WERI-Rb-1 (cell line): ENCODE results near the gene PSTPIP1.

Source experiments
- DNase-seq: peaks from one replicate; pipeline ENCODE4 v3.0.0-alpha.2; 2020
- H3K27ac ChIP-seq: fragments of 250-450 bp; sonication (Bioruptor Pico); 2 replicates; pipeline ENCODE4 v1.5.1; 2020; ENCODE audit warnings: mild to moderate bottlenecking, moderate library complexity
- H3K27me3 ChIP-seq: fragments of 250-450 bp; sonication (Bioruptor Pico); 2 replicates; pipeline ENCODE4 v1.5.1; 2021; ENCODE audit warnings: mild to moderate bottlenecking, low read depth, moderate library complexity; ENCODE audit not compliant: insufficient read depth, severe bottlenecking
- H3K36me3 ChIP-seq: fragments of 250-450 bp; sonication (Bioruptor Pico); 2 replicates; pipeline ENCODE4 v1.5.1; 2020; ENCODE audit warnings: mild to moderate bottlenecking, moderate library complexity
- H3K4me3 ChIP-seq: 2 replicates; pipeline ENCODE4 v1.5.1; 2011; ENCODE audit warnings: low read depth, mild to moderate bottlenecking, control low read depth, low read length
- H3K9me3 ChIP-seq: fragments of 250-450 bp; sonication (Bioruptor Pico); 2 replicates; pipeline ENCODE4 v1.5.1; 2021; ENCODE audit warnings: mild to moderate bottlenecking, moderate library complexity; ENCODE audit not compliant: severe bottlenecking
- TF ChIP-seq, protein P1 (sequence below): IDR thresholded peaks from 2 replicates; pipeline ENCODE4 v1.5.1; 2011; ENCODE audit warnings: low read depth, mild to moderate bottlenecking, control low read depth, inconsistent platforms, low read length

The PSTPIP1 gene

DNA sequence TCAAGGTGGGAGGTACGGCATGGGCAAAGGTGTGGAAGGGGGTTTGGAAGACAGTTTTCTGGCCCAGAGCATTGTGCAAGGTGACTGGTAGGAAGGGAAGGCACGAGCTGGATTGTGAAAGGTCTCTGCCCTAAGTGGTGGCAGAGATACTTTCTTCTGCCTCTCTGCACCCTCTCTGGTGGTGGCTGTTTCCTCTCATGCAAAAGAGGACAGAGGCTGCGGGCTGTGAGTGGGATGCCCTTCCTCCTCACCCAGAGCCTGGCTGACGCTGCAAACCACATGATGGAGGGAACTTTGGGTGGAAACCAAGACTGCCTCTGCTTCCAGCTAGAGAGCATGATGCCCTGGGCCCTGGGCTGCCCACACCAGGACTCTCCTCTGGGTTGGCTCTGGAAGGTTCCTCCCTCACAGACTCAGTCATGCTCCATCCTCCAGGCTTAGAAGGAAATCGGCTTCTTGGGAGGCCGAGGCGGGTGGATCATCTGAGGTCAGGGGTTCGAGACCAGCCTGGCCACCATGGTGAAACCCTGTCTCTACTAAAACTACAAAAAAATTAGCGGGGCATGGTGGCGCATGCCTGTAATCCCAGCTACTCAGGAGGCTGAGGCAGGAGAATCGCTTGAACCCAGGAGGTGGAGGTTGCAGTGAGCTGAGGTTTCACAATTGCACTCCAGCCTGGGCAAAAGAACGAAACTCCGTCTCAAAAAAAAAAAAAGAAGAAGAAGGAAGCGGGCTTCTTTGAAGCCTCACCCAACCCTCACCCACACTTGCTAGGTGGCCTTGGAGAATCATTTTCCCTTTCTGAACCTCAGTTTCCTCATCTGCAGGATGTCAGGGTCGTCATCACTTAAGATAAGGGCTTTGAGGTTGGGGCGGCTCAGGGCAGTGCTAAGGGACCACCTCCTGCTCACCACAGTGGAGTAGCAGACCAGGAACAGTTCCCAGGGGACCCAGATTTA, 8.3 kb downstream of the PSTPIP1 start:
- H3K9me3 ChIP-seq, result no peaks in the 10 kb centered on the region
- H3K36me3 ChIP-seq, result no peaks in the 10 kb centered on the region
- no peak for DNase-seq
- TF ChIP-seq, protein P1, sequence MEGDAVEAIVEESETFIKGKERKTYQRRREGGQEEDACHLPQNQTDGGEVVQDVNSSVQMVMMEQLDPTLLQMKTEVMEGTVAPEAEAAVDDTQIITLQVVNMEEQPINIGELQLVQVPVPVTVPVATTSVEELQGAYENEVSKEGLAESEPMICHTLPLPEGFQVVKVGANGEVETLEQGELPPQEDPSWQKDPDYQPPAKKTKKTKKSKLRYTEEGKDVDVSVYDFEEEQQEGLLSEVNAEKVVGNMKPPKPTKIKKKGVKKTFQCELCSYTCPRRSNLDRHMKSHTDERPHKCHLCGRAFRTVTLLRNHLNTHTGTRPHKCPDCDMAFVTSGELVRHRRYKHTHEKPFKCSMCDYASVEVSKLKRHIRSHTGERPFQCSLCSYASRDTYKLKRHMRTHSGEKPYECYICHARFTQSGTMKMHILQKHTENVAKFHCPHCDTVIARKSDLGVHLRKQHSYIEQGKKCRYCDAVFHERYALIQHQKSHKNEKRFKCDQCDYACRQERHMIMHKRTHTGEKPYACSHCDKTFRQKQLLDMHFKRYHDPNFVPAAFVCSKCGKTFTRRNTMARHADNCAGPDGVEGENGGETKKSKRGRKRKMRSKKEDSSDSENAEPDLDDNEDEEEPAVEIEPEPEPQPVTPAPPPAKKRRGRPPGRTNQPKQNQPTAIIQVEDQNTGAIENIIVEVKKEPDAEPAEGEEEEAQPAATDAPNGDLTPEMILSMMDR, result no peak
- H3K27me3 ChIP-seq, result no peaks in the 10 kb centered on the region
- no peak overlapping the region for H3K4me3 ChIP-seq
- no peak overlapping the region for H3K27ac ChIP-seq

DNA sequence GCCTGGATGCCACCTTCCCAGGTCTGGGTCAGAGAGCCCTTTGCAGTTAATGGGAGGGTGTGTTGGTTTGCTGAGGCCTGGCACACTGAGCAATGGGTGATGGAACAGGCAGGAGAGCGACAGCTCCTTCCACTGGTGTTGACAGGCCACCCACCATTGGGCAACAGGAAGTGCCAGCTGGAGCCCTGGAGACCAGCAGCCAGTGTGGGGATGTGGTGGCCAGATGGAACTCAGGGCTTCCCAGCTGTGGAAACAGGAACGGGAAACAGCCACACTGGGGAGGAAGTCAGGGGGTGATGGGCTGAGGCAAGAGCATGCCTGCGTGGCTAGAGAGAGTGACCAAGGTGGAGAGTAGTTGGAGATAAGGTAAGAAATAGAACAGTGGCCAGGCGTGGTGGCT, 9.3 kb downstream of the PSTPIP1 start:
- TF ChIP-seq, protein P1, result no peak
- H3K27ac ChIP-seq, result no peak overlapping the region
- H3K36me3 ChIP-seq, result no peaks in the 10 kb centered on the region
- no peak for DNase-seq
- H3K9me3 ChIP-seq, result no peaks in the 10 kb centered on the region
- no peak overlapping the region for H3K4me3 ChIP-seq
- no peaks in the 10 kb centered on the region for H3K27me3 ChIP-seq

GRCh38 chr15:77009176-77009575, 14.2 kb downstream of the PSTPIP1 start:
- Histone ChIP-seq H3K36me3 (no peaks in the 10 kb centered on the region), H3K9me3 (no peaks in the 10 kb centered on the region), H3K27me3 (no peaks in the 10 kb centered on the region), H3K4me3 (no peak overlapping the region), H3K27ac (no peak overlapping the region)
- TF ChIP-seq, protein P1, result no peak
- no peak for DNase-seq

- no peak overlapping the region for H3K27ac ChIP-seq
- no peaks in the 10 kb centered on the region for H3K27me3 ChIP-seq
- no peak for DNase-seq
- TF ChIP-seq, protein P1, result no peak
- no peaks in the 10 kb centered on the region for H3K36me3 ChIP-seq
- H3K9me3 ChIP-seq, result no peaks in the 10 kb centered on the region
- no peak overlapping the region for H3K4me3 ChIP-seq
Measured at GRCh38 chr15:77009646-77010311, 14.9 kb downstream of the PSTPIP1 start.

- H3K36me3 ChIP-seq, result no peaks in the 10 kb centered on the region
- H3K9me3 ChIP-seq, result no peaks in the 10 kb centered on the region
- no peak for DNase-seq
- H3K27ac ChIP-seq, result no peak overlapping the region
- H3K4me3 ChIP-seq, result no peak overlapping the region
- TF ChIP-seq, protein P1, result no peak
- no peaks in the 10 kb centered on the region for H3K27me3 ChIP-seq
Measured at GRCh38 chr15:77010312-77010686, 15.4 kb downstream of the PSTPIP1 start.
